GM18526 (cell line): Measurements from ENCODE around the gene PIM1.

ENCODE experiments used
- POLR2A ChIP-seq: IDR thresholded peaks from 3 replicates; pipeline ENCODE4 v1.6.1; 2011; ENCODE audit not compliant: insufficient read length; ENCODE audit errors: extremely low read depth

The PIM1 gene

GRCh38 chr6:37201726-37202125 lies 31.8 kb downstream of the PIM1 start:
- no peak for TF ChIP-seq POLR2A

GRCh38 chr6:37202788-37203491 lies 33.0 kb downstream of the PIM1 start:
- no peak for TF ChIP-seq POLR2A

GRCh38 chr6:37204014-37204751 lies 34.2 kb downstream of the PIM1 start:
- no peak for TF ChIP-seq POLR2A

GRCh38 chr6:37205175-37205996 lies 35.4 kb downstream of the PIM1 start:
- no peak for TF ChIP-seq POLR2A

- no peak for TF ChIP-seq POLR2A
Observed at GRCh38 chr6:37205997-37206340, 36.0 kb downstream of the PIM1 start.

- no peak for TF ChIP-seq POLR2A
Observed at GRCh38 chr6:37206622-37207021, 36.7 kb downstream of the PIM1 start.

- no peak for TF ChIP-seq POLR2A
Observed at GRCh38 chr6:37207903-37208456, 38.0 kb downstream of the PIM1 start.

- no peak for TF ChIP-seq POLR2A
Observed at GRCh38 chr6:37208793-37209192, 38.8 kb downstream of the PIM1 start.

GRCh38 chr6:37209461-37210205 lies 39.7 kb downstream of the PIM1 start:
- no peak for TF ChIP-seq POLR2A

GRCh38 chr6:37210313-37210968 lies 40.5 kb downstream of the PIM1 start:
- no peak for TF ChIP-seq POLR2A

GRCh38 chr6:37212268-37212667 lies 42.3 kb downstream of the PIM1 start:
- no peak for TF ChIP-seq POLR2A

GRCh38 chr6:37218061-37218460 lies 48.1 kb downstream of the PIM1 start:
- TF ChIP-seq POLR2A = no peak

- TF ChIP-seq POLR2A = no peak
Observed at GRCh38 chr6:37218511-37218910, 48.6 kb downstream of the PIM1 start.

- no peak for TF ChIP-seq POLR2A
Observed at GRCh38 chr6:37221585-37222124, 51.7 kb downstream of the PIM1 start.

GRCh38 chr6:37222125-37222967 lies 52.4 kb downstream of the PIM1 start:
- TF ChIP-seq POLR2A = peak; percentile 16
